HG02623 (cell line): ENCODE measurements around the gene ATRIP.

ENCODE experiments used
- ATAC-seq: cut with Tn5 transposase; IDR thresholded peaks from one replicate; pipeline ENCODE4 v1.9.1; 2021; ENCODE audit warnings: moderate library complexity; ENCODE audit not compliant: unreplicated experiment

ATRIP gene

GRCh38 chr3:48423241-48423882 is 23.2 kb upstream of the ATRIP start:
- no peak for ATAC-seq

GRCh38 chr3:48423883-48424695 is 22.4 kb upstream of the ATRIP start:
- ATAC-seq = no peak

- ATAC-seq = no peak
Observed at GRCh38 chr3:48425281-48425812, 21.2 kb upstream of the ATRIP start.

GRCh38 chr3:48426401-48426909 is 20.1 kb upstream of the ATRIP start:
- no peak for ATAC-seq

- ATAC-seq = no peak
Observed at GRCh38 chr3:48426944-48427629, 19.4 kb upstream of the ATRIP start.

- ATAC-seq = no peak
Observed at GRCh38 chr3:48427630-48427962, 18.9 kb upstream of the ATRIP start.

GRCh38 chr3:48428088-48428571 is 18.4 kb upstream of the ATRIP start:
- ATAC-seq = no peak

GRCh38 chr3:48428572-48429316 is 17.8 kb upstream of the ATRIP start:
- ATAC-seq = no peak

- ATAC-seq = no peak
Observed at GRCh38 chr3:48429317-48429959, 17.1 kb upstream of the ATRIP start.

- ATAC-seq = no peak
Observed at GRCh38 chr3:48429960-48430707, 16.4 kb upstream of the ATRIP start, which contains the start of gene PLXNB1. Gene PLXNB1, minus strand, starts transcription at chr3:48430086. Its CDS starts 5,475 bp downstream, at chr3:48424611.

- no peak for ATAC-seq
Observed at GRCh38 chr3:48430708-48431101, 15.8 kb upstream of the ATRIP start.

- ATAC-seq = no peak
Observed at GRCh38 chr3:48431224-48432029, 15.1 kb upstream of the ATRIP start.

- no peak for ATAC-seq
Observed at GRCh38 chr3:48432411-48433371, 13.8 kb upstream of the ATRIP start.

GRCh38 chr3:48433472-48434118 is 12.9 kb upstream of the ATRIP start:
- no peak for ATAC-seq

- ATAC-seq = no peak
Observed at GRCh38 chr3:48434591-48435222, 11.8 kb upstream of the ATRIP start.

- ATAC-seq = no peak
Observed at GRCh38 chr3:48435223-48435595, 11.3 kb upstream of the ATRIP start.
